OCI-LY3 (cell line): ENCODE data around the gene PAK4.

ENCODE experiments used
- EZH2phosphoT487 ChIP-seq: fragments of 200-600 bp; shearing (Covaris generic); IDR thresholded peaks from 2 replicates; pipeline ENCODE4 v1.6.1; 2018; ENCODE audit warnings: antibody characterized with exemption, mixed run types, low read depth
- TF ChIP-seq, protein P1 (sequence below): fragments of 200-600, 300-600 bp; sonication (generic); IDR thresholded peaks from 2 replicates; pipeline ENCODE4 v1.5.1; 2014; ENCODE audit warnings: antibody characterized with exemption, low read length, low read depth

- TF ChIP-seq, protein P1, sequence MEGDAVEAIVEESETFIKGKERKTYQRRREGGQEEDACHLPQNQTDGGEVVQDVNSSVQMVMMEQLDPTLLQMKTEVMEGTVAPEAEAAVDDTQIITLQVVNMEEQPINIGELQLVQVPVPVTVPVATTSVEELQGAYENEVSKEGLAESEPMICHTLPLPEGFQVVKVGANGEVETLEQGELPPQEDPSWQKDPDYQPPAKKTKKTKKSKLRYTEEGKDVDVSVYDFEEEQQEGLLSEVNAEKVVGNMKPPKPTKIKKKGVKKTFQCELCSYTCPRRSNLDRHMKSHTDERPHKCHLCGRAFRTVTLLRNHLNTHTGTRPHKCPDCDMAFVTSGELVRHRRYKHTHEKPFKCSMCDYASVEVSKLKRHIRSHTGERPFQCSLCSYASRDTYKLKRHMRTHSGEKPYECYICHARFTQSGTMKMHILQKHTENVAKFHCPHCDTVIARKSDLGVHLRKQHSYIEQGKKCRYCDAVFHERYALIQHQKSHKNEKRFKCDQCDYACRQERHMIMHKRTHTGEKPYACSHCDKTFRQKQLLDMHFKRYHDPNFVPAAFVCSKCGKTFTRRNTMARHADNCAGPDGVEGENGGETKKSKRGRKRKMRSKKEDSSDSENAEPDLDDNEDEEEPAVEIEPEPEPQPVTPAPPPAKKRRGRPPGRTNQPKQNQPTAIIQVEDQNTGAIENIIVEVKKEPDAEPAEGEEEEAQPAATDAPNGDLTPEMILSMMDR = no peak
- no peak for TF ChIP-seq EZH2phosphoT487
These were observed 27.9 kb upstream of the PAK4 start for GRCh38 chr19:39097721-39098120.
